ENCODE data around the gene LINGO1.

- TF ChIP-seq CTCF (IDR thresholded peaks at IDR 0.05; ENCODE audit: low read depth, low read length, missing input control) (no peak), REST (IDR thresholded peaks at IDR 0.05) (no peak), FOXA1 (IDR thresholded peaks at IDR 0.05) (no peak), RAD21 (IDR thresholded peaks at IDR 0.05) (no peak), TAF1 (conservative IDR thresholded peaks at IDR 0.05) (no peak), ZBTB33 (IDR thresholded peaks at IDR 0.05) (no peak), GABPA (IDR thresholded peaks at IDR 0.05 in 1 of 2, conservative IDR thresholded peaks at IDR 0.05 in 1 of 2) (no peak), JUND (IDR thresholded peaks at IDR 0.05) (no peak)
Measured at GRCh38 chr15:77579498-77580188, 53.1 kb downstream of the LINGO1 start.

Measured in liver (tissue), 3 donors.